SK-MEL-5 (cell line): ENCODE data around the gene POLRMT. TPM values are rescaled to one million over a fixed set of nuclear protein-coding genes. Genes with fewer than 3 reads are reported as not detected.
"Not testable (repeated sequence)": the region's sequence is repeated elsewhere in the genome, so short reads cannot be mapped to it uniquely, and the experiment has no call there.

Experiments
- DNase-seq: peaks from one replicate; pipeline ENCODE4 v3.0.0-alpha.2; 2016; ENCODE audit warnings: low read depth, low spot score
- in situ Hi-C: cut with HindIII; loops from 2 replicates; pipeline ENCODE4 v1.10.0; 2016; ENCODE audit warnings: low sequenced_read_pairs, high pct_unique_total_duplicates, low pct_unique_long_range_greater_than_20kb
- total RNA-seq: library from RNA; depleted of rRNA; stranded (reverse); fragments of >200 nt; shearing (Covaris generic); gene quantifications from 2 replicates; pipeline ENCODE4 v1.2.3, GENCODE V29; 2014

The POLRMT gene
- total RNA-seq, 1 experiment from 2014 or later, result 29.0 TPM

DNA sequence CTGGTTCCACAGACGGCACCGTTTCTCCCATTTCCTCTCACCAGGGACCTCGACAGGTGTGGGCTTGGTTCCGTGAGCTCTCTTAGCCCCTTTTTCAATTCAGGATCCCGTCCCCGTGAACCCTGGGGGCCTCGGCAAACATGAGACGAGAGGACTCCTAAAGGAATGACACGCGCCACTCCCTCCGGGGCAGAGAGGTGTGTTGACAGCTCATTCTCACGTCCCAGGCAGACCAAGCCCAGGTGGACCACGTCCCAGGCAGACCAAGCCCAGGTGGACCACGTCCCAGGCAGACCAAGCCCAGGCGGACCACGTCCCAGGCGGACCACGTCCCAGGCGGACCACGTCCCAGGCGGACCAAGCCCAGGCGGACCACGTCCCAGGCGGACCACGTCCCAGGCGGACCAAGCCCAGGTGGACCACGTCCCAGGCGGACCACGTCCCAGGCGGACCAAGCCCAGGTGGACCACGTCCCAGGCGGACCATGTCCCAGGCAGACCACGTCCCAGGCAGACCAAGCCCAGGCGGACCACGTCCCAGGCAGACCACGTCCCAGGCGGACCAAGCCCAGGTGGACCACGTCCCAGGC lies 33.7 kb upstream of the POLRMT start:
- DNase-seq, in situ Hi-C loops: not testable (repeated sequence)

GRCh38 chr19:664913-665443 lies 31.6 kb upstream of the POLRMT start:
- in situ Hi-C loops, result no loop called here
- DNase-seq, result peak; percentile 80

- DNase-seq, result no peak
- in situ Hi-C loops, result no loop called here
Measured at GRCh38 chr19:663682-664117, 30.4 kb upstream of the POLRMT start.

- in situ Hi-C loops, result no loop called here
- peak; percentile 87 for DNase-seq
Measured at GRCh38 chr19:662962-663681, 29.8 kb upstream of the POLRMT start, which contains the start of gene RNF126. RNF126 (minus strand) TSS chr19:663214; CDS start chr19:663121, 93 bp downstream.

- peak; percentile 35 for DNase-seq
Measured at GRCh38 chr19:662207-662961, 29.0 kb upstream of the POLRMT start.

DNA sequence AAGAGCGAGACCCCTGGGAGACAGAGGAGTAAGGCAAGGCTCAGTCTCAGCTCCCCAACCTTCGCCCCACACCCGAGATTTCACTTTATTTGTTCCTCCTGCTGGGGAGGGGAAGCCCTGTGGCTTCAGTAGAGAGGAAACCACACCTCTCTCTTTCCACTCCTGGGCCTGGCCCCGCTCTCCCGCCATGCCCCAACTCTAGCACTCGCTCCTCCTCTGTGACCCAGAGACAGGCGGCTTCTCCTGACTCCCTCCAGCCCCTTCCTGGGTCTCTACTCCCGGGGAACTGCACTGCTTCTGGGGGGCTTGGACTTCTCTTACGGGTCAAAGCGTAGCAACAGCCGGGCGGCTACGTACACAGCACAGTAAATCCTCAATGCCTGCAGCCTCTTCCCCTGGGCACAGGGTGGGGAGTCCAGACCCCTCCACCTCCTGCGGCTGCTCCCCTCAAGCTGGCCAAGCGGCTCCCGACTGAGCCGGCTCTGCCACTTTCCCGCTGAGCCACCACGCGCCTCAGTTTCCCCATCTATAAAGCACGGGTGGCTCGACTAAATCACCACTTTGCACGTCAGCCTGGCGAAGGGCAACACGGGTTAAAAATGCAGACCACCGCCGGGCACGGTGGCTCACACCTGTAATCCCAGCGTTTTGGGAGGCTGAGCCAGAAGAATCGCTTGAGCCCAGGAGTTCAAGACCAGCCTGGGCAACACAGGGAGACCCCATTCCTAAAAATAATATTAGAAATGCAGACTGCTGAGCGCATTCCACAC lies 28.3 kb upstream of the POLRMT start:
- in situ Hi-C loops, result no loop called here
- no peak for DNase-seq

More at GRCh38 chr19:662207-662961, 29.0 kb upstream of the POLRMT start:
- in situ Hi-C loops, result no loop called here

GRCh38 chr19:660793-661426 lies 27.6 kb upstream of the POLRMT start:
- in situ Hi-C loops, result no loop called here
- DNase-seq, result no peak

GRCh38 chr19:658916-659839 lies 25.8 kb upstream of the POLRMT start:
- in situ Hi-C loops, result no loop called here

GRCh38 chr19:658059-658839 lies 24.9 kb upstream of the POLRMT start:
- in situ Hi-C loops, result no loop called here
- no peak for DNase-seq

More at GRCh38 chr19:658916-659839, 25.8 kb upstream of the POLRMT start:
- DNase-seq, result no peak

GRCh38 chr19:657611-658010 lies 24.3 kb upstream of the POLRMT start:
- DNase-seq, result no peak
- in situ Hi-C loops, result no loop called here

DNA sequence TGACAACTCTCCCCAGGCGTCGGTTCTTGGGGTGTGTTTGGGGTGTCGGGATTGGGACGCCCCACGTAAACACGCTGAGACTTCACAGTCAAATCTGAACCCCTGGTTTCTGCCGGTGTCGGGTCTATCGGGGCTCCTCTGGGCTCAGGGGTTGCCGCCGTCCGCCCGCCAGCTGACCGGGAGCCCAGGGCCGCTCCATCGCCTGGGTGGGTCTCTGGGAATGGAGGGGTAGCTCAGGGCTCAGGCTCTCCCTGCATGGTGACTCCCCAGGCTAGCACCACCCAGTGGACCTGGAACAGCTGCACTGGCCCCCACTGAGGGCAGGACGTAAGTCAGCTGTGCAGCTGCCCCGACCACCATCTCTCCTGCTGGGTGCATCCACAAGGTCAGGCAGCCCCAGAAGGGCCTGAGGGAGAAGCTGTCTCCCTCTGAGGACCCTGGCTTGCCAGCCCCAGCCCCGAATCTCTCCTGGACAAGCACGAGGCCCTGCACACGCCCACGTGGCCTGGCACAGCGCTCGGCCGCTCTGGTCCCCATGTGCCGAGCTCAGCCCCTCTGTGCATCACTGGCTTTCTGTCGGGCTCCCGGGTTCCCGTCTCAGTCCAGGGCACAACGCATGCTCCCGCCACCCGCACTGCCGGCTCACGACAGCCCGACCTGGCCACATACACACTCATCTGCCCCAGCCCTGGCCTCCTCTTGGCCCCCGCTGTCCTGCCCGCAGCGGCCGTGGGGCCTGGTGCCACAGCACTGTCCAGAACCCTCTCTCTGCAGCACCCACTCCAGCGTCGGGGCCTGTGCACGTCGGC lies 23.6 kb upstream of the POLRMT start:
- in situ Hi-C loops, result no loop called here

DNA sequence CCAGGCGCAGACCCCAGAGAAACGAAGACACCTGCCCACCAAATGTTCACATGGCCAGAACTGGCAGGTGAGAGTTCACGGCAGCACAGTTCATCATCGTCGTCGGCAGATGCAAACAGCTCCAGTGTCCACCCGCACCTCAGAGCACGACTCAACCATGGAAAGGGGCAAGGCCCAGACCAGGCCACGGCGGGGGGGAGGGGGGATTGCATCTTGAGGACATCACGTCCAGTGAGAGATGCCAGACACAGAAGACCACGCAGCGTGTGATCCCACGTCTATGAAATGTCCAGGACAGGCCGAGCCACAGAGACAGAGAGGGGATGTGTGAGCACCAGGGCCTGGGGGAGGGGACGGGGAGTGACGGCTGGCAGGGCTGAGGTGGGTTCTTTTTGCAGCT lies 22.4 kb upstream of the POLRMT start:
- DNase-seq, result no peak
- in situ Hi-C loops, result no loop called here

More for the DNA sequence above, 23.6 kb upstream of the POLRMT start:
- no peak for DNase-seq

DNA sequence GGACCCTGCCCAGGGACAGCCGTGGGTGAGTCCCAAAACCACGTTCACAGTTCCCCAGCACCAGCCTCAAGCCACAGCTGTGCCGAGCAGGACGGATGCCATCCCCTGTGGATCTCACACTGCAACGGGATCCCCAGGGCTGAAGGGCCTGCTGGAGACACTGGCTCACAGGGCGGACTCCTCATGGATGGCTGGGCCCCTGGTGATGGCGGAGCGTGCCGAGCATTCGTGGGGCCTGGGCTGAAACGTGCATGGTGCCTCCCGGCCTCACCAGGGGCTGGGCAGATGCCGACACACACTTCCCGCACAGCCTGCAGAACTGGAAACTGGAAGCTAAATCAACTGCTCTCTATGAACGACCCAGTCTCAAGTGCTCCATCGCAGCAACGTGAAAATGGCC lies 20.1 kb upstream of the POLRMT start:
- in situ Hi-C loops, result no loop called here
- no peak for DNase-seq

GRCh38 chr19:652467-653389 lies 19.4 kb upstream of the POLRMT start:
- in situ Hi-C loops, result no loop called here
- DNase-seq, result no peak
